SJSA1 (cell line): ENCODE measurements around the gene ZBTB8A. TPM values are rescaled to one million over a fixed set of nuclear protein-coding genes. Genes with fewer than 3 reads are reported as not detected.
A peak's percentile ranks its signal among the peaks of the same experiment; 100 is the strongest.
"Not testable (repeated sequence)": the region's sequence is repeated elsewhere in the genome, so short reads cannot be mapped to it uniquely, and the experiment has no call there.

Source experiments
- DNase-seq, 2 experiments: peaks; one replicate each; pipeline ENCODE4 v3.0.0-alpha.2; 2015 to 2020; ENCODE audit warnings: low spot score in 2 of 2, low read depth in 1 of 2
- H3K27ac ChIP-seq: fragments of 250-450 bp; sonication (Bioruptor Pico); 2 replicates; pipeline ENCODE4 v1.5.1; 2020; ENCODE audit warnings: mild to moderate bottlenecking, moderate library complexity
- H3K27me3 ChIP-seq: fragments of 250-450 bp; sonication (Bioruptor Pico); replicated peaks from 2 replicates; pipeline ENCODE4 v1.5.1; 2020; ENCODE audit warnings: mild to moderate bottlenecking, moderate library complexity
- H3K36me3 ChIP-seq: fragments of 250-450 bp; sonication (Bioruptor Pico); 2 replicates; pipeline ENCODE4 v1.5.1; 2020; ENCODE audit warnings: mild to moderate bottlenecking
- H3K4me1 ChIP-seq: fragments of 250-450 bp; sonication (Bioruptor Pico); replicated peaks from 2 replicates; pipeline ENCODE4 v1.6.1; 2021; ENCODE audit warnings: mild to moderate bottlenecking
- H3K4me3 ChIP-seq: fragments of 250-450 bp; sonication (Bioruptor Pico); 2 replicates; pipeline ENCODE4 v1.5.1; 2020; ENCODE audit warnings: mild to moderate bottlenecking
- H3K9me3 ChIP-seq: fragments of 250-450 bp; sonication (Bioruptor Pico); replicated peaks from 2 replicates; pipeline ENCODE4 v1.5.1; 2020; ENCODE audit warnings: mild to moderate bottlenecking
- total RNA-seq: library from RNA; depleted of rRNA; stranded (reverse); fragments of >200 nt; shearing (Covaris generic); gene quantifications from 2 replicates; pipeline ENCODE4 v1.2.3, GENCODE V29; 2014

The ZBTB8A gene
- total RNA-seq, 1 experiment from 2014 or later, result 8.6 TPM

GRCh38 chr1:32516402-32516801 is 22.8 kb upstream of the ZBTB8A start:
- H3K27ac ChIP-seq, result no peak overlapping the region
- H3K36me3 ChIP-seq, result no peaks in the 10 kb centered on the region
- no peaks in the 10 kb centered on the region for H3K4me1 ChIP-seq
- no peak for DNase-seq
- H3K4me3 ChIP-seq, result no peak overlapping the region
- H3K27me3 ChIP-seq, result no peaks in the 10 kb centered on the region
- no peaks in the 10 kb centered on the region for H3K9me3 ChIP-seq

GRCh38 chr1:32518976-32519375 is 20.3 kb upstream of the ZBTB8A start:
- Histone ChIP-seq H3K4me3 (no peak overlapping the region), H3K9me3 (no peaks in the 10 kb centered on the region), H3K4me1 (no peaks in the 10 kb centered on the region), H3K27me3 (no peaks in the 10 kb centered on the region), H3K36me3 (no peaks in the 10 kb centered on the region), H3K27ac (no peak overlapping the region)
- no peak for DNase-seq

- Histone ChIP-seq H3K9me3 (no peaks in the 10 kb centered on the region), H3K27me3 (no peaks in the 10 kb centered on the region), H3K36me3 (no peaks in the 10 kb centered on the region), H3K4me1 (no peaks in the 10 kb centered on the region), H3K4me3 (peak overlapping the region; percentile 30; the same call in 1 of the 2 replicates), H3K27ac (no peak overlapping the region)
- DNase-seq, result no peak
Measured at GRCh38 chr1:32521165-32521564, 18.1 kb upstream of the ZBTB8A start.

GRCh38 chr1:32525053-32525452 is 14.2 kb upstream of the ZBTB8A start:
- Histone ChIP-seq H3K4me1 (no peaks in the 10 kb centered on the region), H3K9me3 (no peaks in the 10 kb centered on the region), H3K27ac (no peak overlapping the region), H3K36me3 (no peaks in the 10 kb centered on the region), H3K4me3 (no peak overlapping the region), H3K27me3 (no peaks in the 10 kb centered on the region)
- no peak for DNase-seq

GRCh38 chr1:32525661-32526444 is 13.4 kb upstream of the ZBTB8A start:
- Histone ChIP-seq H3K4me3 (no peak overlapping the region), H3K27me3 (no peaks in the 10 kb centered on the region), H3K27ac (no peak overlapping the region), H3K4me1 (no peaks in the 10 kb centered on the region), H3K36me3 (no peaks in the 10 kb centered on the region), H3K9me3 (no peaks in the 10 kb centered on the region)
- DNase-seq, result no peak

GRCh38 chr1:32528550-32528949 is 10.7 kb upstream of the ZBTB8A start:
- not testable (repeated sequence) for H3K36me3 ChIP-seq, H3K9me3 ChIP-seq, H3K27me3 ChIP-seq, DNase-seq, H3K4me3 ChIP-seq, H3K27ac ChIP-seq, H3K4me1 ChIP-seq

- no peak for DNase-seq
- Histone ChIP-seq H3K27me3 (no peaks in the 10 kb centered on the region; the same call in 1 of the 2 replicates), H3K4me1 (peaks cover 1% of the 10 kb centered on the region; the same call in 1 of the 2 replicates), H3K9me3 (no peaks in the 10 kb centered on the region), H3K4me3 (no peak overlapping the region), H3K36me3 (no peaks in the 10 kb centered on the region), H3K27ac (no peak overlapping the region)
Measured at GRCh38 chr1:32533792-32534327, 5.4 kb upstream of the ZBTB8A start.

- H3K4me1 ChIP-seq, result peaks cover 16% of the 10 kb centered on the region
- H3K9me3 ChIP-seq, result no peaks in the 10 kb centered on the region
- no peak overlapping the region for H3K4me3 ChIP-seq
- no peak overlapping the region for H3K27ac ChIP-seq
- DNase-seq, result no peak
- H3K27me3 ChIP-seq, result no peaks in the 10 kb centered on the region; the same call in 1 of the 2 replicates
- no peaks in the 10 kb centered on the region for H3K36me3 ChIP-seq
Measured at GRCh38 chr1:32536117-32536516, 3.1 kb upstream of the ZBTB8A start.

- H3K4me3 ChIP-seq, result no peak overlapping the region
- no peaks in the 10 kb centered on the region for H3K9me3 ChIP-seq
- peaks cover 2% of the 10 kb centered on the region; the same call in 1 of the 2 replicates for H3K36me3 ChIP-seq
- H3K27ac ChIP-seq, result no peak overlapping the region
- DNase-seq, result no peak
- no peaks in the 10 kb centered on the region; the same call in 1 of the 2 replicates for H3K27me3 ChIP-seq
- H3K4me1 ChIP-seq, result peaks cover 16% of the 10 kb centered on the region
Measured at GRCh38 chr1:32536764-32537163, 2.5 kb upstream of the ZBTB8A start.

GRCh38 chr1:32539584-32540571 is 651 bp downstream of the ZBTB8A start:
- DNase-seq, result peak; percentile 42 to 51
- H3K36me3 ChIP-seq, result peaks cover 3% of the 10 kb centered on the region; the same call in 1 of the 2 replicates
- H3K27ac ChIP-seq, result peak overlapping the region; percentile 59; the same call in 1 of the 2 replicates
- no peaks in the 10 kb centered on the region for H3K27me3 ChIP-seq
- H3K4me3 ChIP-seq, result peak overlapping the region; percentile 73
- peaks cover 16% of the 10 kb centered on the region for H3K4me1 ChIP-seq
- H3K9me3 ChIP-seq, result no peaks in the 10 kb centered on the region

- Histone ChIP-seq H3K9me3 (no peaks in the 10 kb centered on the region), H3K27me3 (no peaks in the 10 kb centered on the region), H3K4me3 (peak overlapping the region; percentile 73), H3K36me3 (peaks cover 3% of the 10 kb centered on the region; the same call in 1 of the 2 replicates), H3K27ac (no peak overlapping the region), H3K4me1 (peaks cover 16% of the 10 kb centered on the region)
- no peak for DNase-seq
Measured at GRCh38 chr1:32540605-32541004, 1.4 kb downstream of the ZBTB8A start.

GRCh38 chr1:32541064-32541566 is 1.9 kb downstream of the ZBTB8A start:
- no peaks in the 10 kb centered on the region for H3K9me3 ChIP-seq
- peaks cover 16% of the 10 kb centered on the region for H3K4me1 ChIP-seq
- DNase-seq, result no peak
- no peaks in the 10 kb centered on the region for H3K27me3 ChIP-seq
- peaks cover 3% of the 10 kb centered on the region; the same call in 1 of the 2 replicates for H3K36me3 ChIP-seq
- no peak overlapping the region for H3K27ac ChIP-seq
- no peak overlapping the region for H3K4me3 ChIP-seq

GRCh38 chr1:32546611-32547010 is 7.4 kb downstream of the ZBTB8A start:
- peaks cover 3% of the 10 kb centered on the region; the same call in 1 of the 2 replicates for H3K36me3 ChIP-seq
- no peak for DNase-seq
- no peaks in the 10 kb centered on the region for H3K9me3 ChIP-seq
- H3K27me3 ChIP-seq, result no peaks in the 10 kb centered on the region
- H3K27ac ChIP-seq, result no peak overlapping the region
- H3K4me3 ChIP-seq, result no peak overlapping the region
- H3K4me1 ChIP-seq, result no peaks in the 10 kb centered on the region
